HepG2 (cell line): ENCODE data around the gene RTBDN. TPM values are rescaled to one million over a fixed set of nuclear protein-coding genes. Genes with fewer than 3 reads are reported as not detected.

Experiments
- ATAC-seq: fragments of 200-7000 bp; cut with Tn5 transposase; 3 replicates; pipeline ENCODE4 v1.9.1; 2020; ENCODE audit warnings: mild to moderate bottlenecking, moderate library complexity
- BruUV-seq: library from RNA; stranded (reverse); fragments of 400-500 nt; replicated peaks from 2 replicates; lab custom pipeline; 2021; lab: Mats Ljungman, UMichigan
- CTCF ChIA-PET: fragments of 300-600 bp; formaldehyde crosslinking; extraction: SDS; loops from one replicate; lab custom pipeline; 2021; ENCODE audit warnings: low total read pairs, inconsistent platforms, low intra/inter-chr PET ratio; lab: Yijun Ruan, JAX
- POLR2A ChIA-PET: fragments of 350-600 bp; sonication (Branson Sonifier 250); formaldehyde crosslinking; loops from one replicate; lab custom pipeline; 2020; ENCODE audit warnings: antibody characterized with exemption, inconsistent platforms; lab: Yijun Ruan, JAX
- DNase-seq: peaks from one replicate; pipeline ENCODE4 v3.0.0-alpha.2; 2015; ENCODE audit warnings: low spot score
- FAIRE-seq: peaks from 3 replicates; lab custom pipeline; 2011; peaks lifted over from hg19 to GRCh38; lab: Jason Lieb, UNC
- H2AFZ ChIP-seq: one replicate; pipeline ENCODE4 v1.6.1; 2011; ENCODE audit warnings: low read length, inconsistent platforms
- H3K27ac ChIP-seq: fragments of 300-600 bp; 3 replicates; pipeline ENCODE4 v1.8.0; 2011; ENCODE audit warnings: mixed run types, mild to moderate bottlenecking, mixed read lengths, low read length, inconsistent platforms; ENCODE audit not compliant: insufficient read depth; ENCODE audit errors: extremely low read length
- H3K27me3 ChIP-seq, 2 experiments: fragments of 200-600 bp in 1 of 2; 2 replicates in 1 of 2; 3 replicates in 1 of 2; pipeline versions ENCODE4 v1.6.0 to v1.8.0; 2011; ENCODE audit warnings: low read length in 2 of 2, mild to moderate bottlenecking in 2 of 2, moderate library complexity in 2 of 2, inconsistent platforms in 1 of 2; ENCODE audit not compliant: insufficient read depth in 2 of 2, control insufficient read depth in 1 of 2
- H3K36me3 ChIP-seq, 2 experiments: fragments of 200-600 bp in 1 of 2; replicated peaks in 1 of 2; 2 replicates in 1 of 2; 3 replicates in 1 of 2; pipeline versions ENCODE4 v1.5.1 to v1.8.0; 2011; ENCODE audit warnings: low read length in 2 of 2, inconsistent platforms in 1 of 2; ENCODE audit not compliant: insufficient read depth in 2 of 2, control insufficient read depth in 1 of 2
- H3K4me1 ChIP-seq: 2 replicates; pipeline ENCODE4 v1.5.1; 2012; ENCODE audit warnings: low read length, inconsistent platforms; ENCODE audit not compliant: insufficient read depth
- H3K4me2 ChIP-seq: 2 replicates; pipeline ENCODE4 v1.6.0; 2011; ENCODE audit warnings: low read depth, low read length, inconsistent platforms
- H3K4me3 ChIP-seq, 3 experiments: fragments of 200-600 bp in 1 of 3; sonication (generic), shearing (Covaris generic) in 1 of 3; replicated peaks in 1 of 3; 2 replicates each; pipeline ENCODE4 v1.5.1; 2011 to 2016; ENCODE audit warnings: low read length in 3 of 3, inconsistent platforms in 2 of 3, low read depth in 2 of 3, mild to moderate bottlenecking in 2 of 3, control low read depth in 1 of 3, mixed read lengths in 1 of 3; ENCODE audit not compliant: insufficient read depth in 1 of 3
- H3K79me2 ChIP-seq: one replicate; pipeline ENCODE4 v1.6.1; 2011; ENCODE audit warnings: low read length, inconsistent platforms; ENCODE audit not compliant: insufficient read depth
- H3K9ac ChIP-seq: 2 replicates; pipeline ENCODE4 v1.6.0; 2011; ENCODE audit warnings: mild to moderate bottlenecking, low read depth, low read length, inconsistent platforms; ENCODE audit not compliant: insufficient read depth
- H3K9me3 ChIP-seq: 2 replicates; pipeline ENCODE4 v1.5.1; 2012; ENCODE audit warnings: mild to moderate bottlenecking, low read length
- H4K20me1 ChIP-seq: 2 replicates; pipeline ENCODE4 v1.6.0; 2011; ENCODE audit warnings: inconsistent platforms, mild to moderate bottlenecking, low read length, moderate library complexity; ENCODE audit not compliant: insufficient read depth
- FOXM1 ChIP-seq: sonication (generic); formaldehyde crosslinking; IDR thresholded peaks from 2 replicates; pipeline ENCODE4 v1.5.0; 2020; ENCODE audit warnings: missing genetic modification reagents
- ZBTB49 ChIP-seq: sonication (generic); formaldehyde crosslinking; IDR thresholded peaks from 2 replicates; pipeline ENCODE4 v1.4.0; 2020; ENCODE audit warnings: missing genetic modification reagents, borderline replicate concordance
- ZFP1 ChIP-seq: IDR thresholded peaks from 2 replicates; pipeline ENCODE4 v1.6.1; 2016
- ZNF121 ChIP-seq: sonication (generic); formaldehyde crosslinking; IDR thresholded peaks from 2 replicates; pipeline ENCODE4 v1.5.0; 2020; ENCODE audit warnings: mild to moderate bottlenecking, missing genetic modification reagents
- ZNF234 ChIP-seq: sonication (generic); formaldehyde crosslinking; conservative IDR thresholded peaks from 2 replicates; pipeline ENCODE4 v1.5.1; 2020; ENCODE audit warnings: mild to moderate bottlenecking, missing genetic modification reagents
- ZNF329 ChIP-seq: sonication (generic); formaldehyde crosslinking; IDR thresholded peaks from 2 replicates; pipeline ENCODE4 v1.9.0; 2021; ENCODE audit warnings: low read depth, mild to moderate bottlenecking, missing genetic modification reagents
- ZNF414 ChIP-seq: sonication (generic); formaldehyde crosslinking; IDR thresholded peaks from 2 replicates; pipeline ENCODE4 v1.5.0; 2020; ENCODE audit warnings: missing genetic modification reagents
- ZNF552 ChIP-seq: sonication (generic); formaldehyde crosslinking; IDR thresholded peaks from 2 replicates; pipeline ENCODE4 v1.9.0; 2022; ENCODE audit warnings: missing genetic modification reagents, mild to moderate bottlenecking, borderline replicate concordance
- ZNF607 ChIP-seq: sonication (generic); formaldehyde crosslinking; IDR thresholded peaks from 2 replicates; pipeline ENCODE4 v1.5.1; 2020; ENCODE audit warnings: missing genetic modification reagents, mild to moderate bottlenecking, borderline replicate concordance
- ZNF616 ChIP-seq: sonication (generic); formaldehyde crosslinking; IDR thresholded peaks from 2 replicates; pipeline ENCODE4 v1.5.0; 2020; ENCODE audit warnings: low read depth, mild to moderate bottlenecking, missing genetic modification reagents
- ZNF672 ChIP-seq: sonication (generic); formaldehyde crosslinking; IDR thresholded peaks from 2 replicates; pipeline ENCODE4 v1.8.1; 2022; ENCODE audit warnings: missing genetic modification reagents
- ZNF770 ChIP-seq: sonication (generic); formaldehyde crosslinking; IDR thresholded peaks from 2 replicates; pipeline ENCODE4 v1.5.0; 2020; ENCODE audit warnings: mild to moderate bottlenecking, missing genetic modification reagents
- WGBS: methylation state at CpG from one replicate; pipeline ENCODE4 v1.1.6; 2017; ENCODE audit warnings: low lambda C conversion rate; 5-methylcytosine and 5-hydroxymethylcytosine counted together
- in situ Hi-C: cut with HindIII; loops from 2 replicates; pipeline ENCODE4 v1.10.0; 2017; ENCODE audit warnings: low pct_unique_long_range_greater_than_20kb; ENCODE audit not compliant: extremely low pct_ligation_motif_present
- intact Hi-C: fragments of 100-400 bp; cut with micrococcal nuclease; formaldehyde crosslinking; loops from one replicate; pipeline ENCODE4 v1.10.0; 2022; ENCODE audit not compliant: unreplicated experiment
- polyA plus RNA-seq, 8 experiments: library from polyadenylated mRNA; depleted of rRNA in 3 of 8; stranded (reverse) in 7 of 8; unstranded in 1 of 8; fragments of >200 nt; fragmentation: Illumina TruSeq in 4 of 8; extraction: Trizol in 4 of 8; gene quantifications; 2 replicates each; pipeline versions ENCODE4 v1.2.1 to v1.2.3, GENCODE V29; 2011 to 2016; ENCODE audit warnings: low read depth in 4 of 8, missing spikeins in 1 of 8, mixed read lengths in 1 of 8; ENCODE audit not compliant: insufficient read depth in 1 of 8
- total RNA-seq, 5 experiments: library from RNA; depleted of rRNA; stranded (reverse); fragments of >200 nt; fragmentation: Illumina TruSeq; extraction: Trizol; gene quantifications; 2 replicates each; pipeline ENCODE4 v1.2.3, GENCODE V29; 2016; ENCODE audit warnings: low read depth in 1 of 5

Gene RTBDN
- total and polyA plus RNA-seq, 2 of the 13 experiments (the other 11 are each of a cell fraction or from before 2014, with no cell fraction given): 0.27 to 0.48 TPM

GRCh38 chr19:12804051-12804450, 30.3 kb downstream of the RTBDN start:
- Histone ChIP-seq H3K9me3 (no peaks in the 10 kb centered on the region), H3K9ac (no peak overlapping the region)
- 76% methylated on average over 26 of the region's 26 CpGs for WGBS

GRCh38 chr19:12802267-12803106, 31.9 kb downstream of the RTBDN start:
- H3K9ac ChIP-seq: peak overlapping the region; percentile 99
- no peak for ATAC-seq
- peaks cover 1 to 12% of the 10 kb centered on the region in 2 experiments; a peak in 4 of 5 replicates for H3K36me3 ChIP-seq
- 36% methylated on average over 22 of the region's 22 CpGs for WGBS
- no TSS peak for BruUV-seq
- H3K4me3 ChIP-seq: peak overlapping the region; percentile 81 to 100 (median 93)
- H3K9me3 ChIP-seq: no peaks in the 10 kb centered on the region
- intact Hi-C loops (no loop called here), in situ Hi-C loops (loop anchor here (5.0 kb wide), 1 partner anchor 35 kb away; no protein-coding TSS in a partner anchor)
- peaks cover 5% of the 10 kb centered on the region; the same call in 1 of the 2 replicates for H4K20me1 ChIP-seq
- H3K79me2 ChIP-seq: peaks cover 18% of the 10 kb centered on the region
- no peak overlapping the region for H2AFZ ChIP-seq
- CTCF ChIA-PET: interaction anchor here (1.6 kb wide), 1 partner anchor 36 kb away, joined by 4 read pairs; no protein-coding TSS in a partner anchor
- H3K27me3 ChIP-seq: no peaks in the 10 kb centered on the region; a peak in 1 of 5 replicates
- peaks cover 32% of the 10 kb centered on the region for H3K4me1 ChIP-seq
- peak overlapping the region; percentile 88 for H3K4me2 ChIP-seq
- no peak for DNase-seq
- no peak for FAIRE-seq
- POLR2A ChIA-PET: interaction anchor here (0.9 to 4.0 kb wide), 3 partner anchors 10 to 36 kb away, joined by 3 to 47 read pairs (median 4); partner anchors contain the start of gene JUNB
- peak overlapping the region; percentile 92 for H3K27ac ChIP-seq
- TF ChIP-seq ZNF616 (CRISPR knock-in tag) (no peak), ZFP1 (CRISPR knock-in tag) (no peak), ZNF414 (no peak), ZNF672 (CRISPR knock-in tag) (0 out of 2 replicates have a peak, but pooled peaks have one; percentile 1), ZBTB49 (CRISPR knock-in tag) (no peak), ZNF552 (CRISPR knock-in tag) (no peak), ZNF770 (CRISPR knock-in tag) (peak; percentile 50), ZNF607 (no peak), ZNF234 (CRISPR knock-in tag) (no peak), ZNF121 (peak; percentile 72)

More at GRCh38 chr19:12804051-12804450, 30.3 kb downstream of the RTBDN start:
- intact Hi-C loops (no loop called here), in situ Hi-C loops (loop anchor here (5.0 kb wide), 1 partner anchor 37 kb away; no protein-coding TSS in a partner anchor)
- peaks cover 32% of the 10 kb centered on the region for H3K4me1 ChIP-seq
- peaks cover 5% of the 10 kb centered on the region; the same call in 1 of the 2 replicates for H4K20me1 ChIP-seq
- no peak overlapping the region for H3K27ac ChIP-seq
- TF ChIP-seq ZNF329 (CRISPR knock-in tag): no peak
- no peak for TF ChIP-seq FOXM1 (CRISPR knock-in tag)
- no peak overlapping the region for H3K4me3 ChIP-seq
- POLR2A ChIA-PET: no interaction called here
- CTCF ChIA-PET: no interaction called here
- H3K27me3 ChIP-seq: no peaks in the 10 kb centered on the region; a peak in 1 of 5 replicates
- peaks cover 0 to 15% of the 10 kb centered on the region in 2 experiments; a peak in 3 of 5 replicates for H3K36me3 ChIP-seq
- ATAC-seq (no peak), FAIRE-seq (no peak), DNase-seq (no peak)
- no peak overlapping the region for H3K4me2 ChIP-seq
- no peak overlapping the region for H2AFZ ChIP-seq
- H3K79me2 ChIP-seq: peaks cover 18% of the 10 kb centered on the region
- no TSS peak for BruUV-seq
